Measurements from ENCODE around the gene RAB3A.
A peak's percentile ranks its signal among the peaks of the same experiment; 100 is the strongest.

DNA sequence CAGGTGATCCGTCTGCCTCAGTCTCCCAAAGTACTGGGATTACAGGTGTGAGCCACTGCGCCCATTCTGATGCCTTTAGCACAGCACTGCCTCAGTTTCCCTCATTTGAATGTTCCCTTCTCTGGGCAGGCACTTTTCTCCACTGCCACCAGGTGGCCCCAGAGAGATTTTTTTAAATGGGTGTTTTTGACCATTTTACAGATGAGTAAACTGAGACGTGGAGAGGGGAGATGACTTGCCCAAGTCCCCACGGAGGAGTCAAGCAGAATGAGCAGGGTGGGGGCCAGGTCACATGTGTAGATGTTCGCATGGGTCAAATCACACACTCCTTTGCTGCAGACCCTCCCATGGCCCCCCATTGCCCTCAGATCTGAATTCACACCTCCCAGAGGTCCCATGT, 25.6 kb upstream of the RAB3A start:
- TF ChIP-seq, protein P1, sequence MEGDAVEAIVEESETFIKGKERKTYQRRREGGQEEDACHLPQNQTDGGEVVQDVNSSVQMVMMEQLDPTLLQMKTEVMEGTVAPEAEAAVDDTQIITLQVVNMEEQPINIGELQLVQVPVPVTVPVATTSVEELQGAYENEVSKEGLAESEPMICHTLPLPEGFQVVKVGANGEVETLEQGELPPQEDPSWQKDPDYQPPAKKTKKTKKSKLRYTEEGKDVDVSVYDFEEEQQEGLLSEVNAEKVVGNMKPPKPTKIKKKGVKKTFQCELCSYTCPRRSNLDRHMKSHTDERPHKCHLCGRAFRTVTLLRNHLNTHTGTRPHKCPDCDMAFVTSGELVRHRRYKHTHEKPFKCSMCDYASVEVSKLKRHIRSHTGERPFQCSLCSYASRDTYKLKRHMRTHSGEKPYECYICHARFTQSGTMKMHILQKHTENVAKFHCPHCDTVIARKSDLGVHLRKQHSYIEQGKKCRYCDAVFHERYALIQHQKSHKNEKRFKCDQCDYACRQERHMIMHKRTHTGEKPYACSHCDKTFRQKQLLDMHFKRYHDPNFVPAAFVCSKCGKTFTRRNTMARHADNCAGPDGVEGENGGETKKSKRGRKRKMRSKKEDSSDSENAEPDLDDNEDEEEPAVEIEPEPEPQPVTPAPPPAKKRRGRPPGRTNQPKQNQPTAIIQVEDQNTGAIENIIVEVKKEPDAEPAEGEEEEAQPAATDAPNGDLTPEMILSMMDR (conservative IDR thresholded peaks at IDR 0.05; ENCODE audit: low read depth, low read length): peak; percentile 54
- TF ChIP-seq EZH2 (IDR thresholded peaks at IDR 0.05; ENCODE audit: low read length, unreplicated experiment): no peak
- TF ChIP-seq EZH2phosphoT487 (IDR thresholded peaks at IDR 0.05; ENCODE audit: borderline replicate concordance, low read length): no peak
